BE2C (cell line): ENCODE measurements around the gene ZCCHC14.

Experiments used
- DNase-seq: peaks from one replicate; pipeline ENCODE4 v3.0.0-alpha.2; 2020
- H3K27me3 ChIP-seq: fragments of 250-450 bp; sonication (Bioruptor Pico); 2 replicates; pipeline ENCODE4 v1.5.1; 2020; ENCODE audit warnings: mild to moderate bottlenecking
- H3K36me3 ChIP-seq: fragments of 250-450 bp; sonication (Bioruptor Pico); 2 replicates; pipeline ENCODE4 v1.5.1; 2020; ENCODE audit warnings: mild to moderate bottlenecking
- H3K4me1 ChIP-seq: fragments of 250-450 bp; sonication (Bioruptor Pico); 2 replicates; pipeline ENCODE4 v1.5.1; 2020
- H3K4me3 ChIP-seq: 2 replicates; pipeline ENCODE4 v1.5.1; 2011; ENCODE audit warnings: low read depth, low read length
- H3K9me3 ChIP-seq: fragments of 250-450 bp; sonication (Bioruptor Pico); 2 replicates; pipeline ENCODE4 v1.5.1; 2020
- TF ChIP-seq, protein P1 (sequence below): IDR thresholded peaks from 2 replicates; pipeline ENCODE4 v1.5.1; 2012; ENCODE audit warnings: mild to moderate bottlenecking, low read depth, low read length

Gene ZCCHC14

DNA sequence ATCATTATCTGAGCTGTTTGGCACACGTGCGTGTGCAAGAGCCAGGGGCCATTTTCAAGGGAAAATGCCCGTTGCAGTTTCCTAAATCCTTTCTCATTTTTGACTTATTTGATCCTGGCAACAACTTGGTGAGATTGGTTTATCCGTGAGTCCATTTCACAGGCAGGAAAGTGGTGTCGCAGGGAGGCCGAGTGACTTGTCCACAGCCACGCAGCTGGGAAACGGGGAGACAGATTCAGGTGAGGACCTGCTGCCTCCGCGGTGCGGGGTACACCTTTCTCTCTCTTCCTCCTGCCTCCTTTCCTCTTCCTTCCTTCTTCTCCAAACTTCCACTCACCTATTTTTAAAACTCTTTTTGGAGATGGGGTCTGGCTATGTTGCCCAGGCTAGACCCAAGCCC is 46.3 kb upstream of the ZCCHC14 start:
- no peak for DNase-seq
- TF ChIP-seq, protein P1, sequence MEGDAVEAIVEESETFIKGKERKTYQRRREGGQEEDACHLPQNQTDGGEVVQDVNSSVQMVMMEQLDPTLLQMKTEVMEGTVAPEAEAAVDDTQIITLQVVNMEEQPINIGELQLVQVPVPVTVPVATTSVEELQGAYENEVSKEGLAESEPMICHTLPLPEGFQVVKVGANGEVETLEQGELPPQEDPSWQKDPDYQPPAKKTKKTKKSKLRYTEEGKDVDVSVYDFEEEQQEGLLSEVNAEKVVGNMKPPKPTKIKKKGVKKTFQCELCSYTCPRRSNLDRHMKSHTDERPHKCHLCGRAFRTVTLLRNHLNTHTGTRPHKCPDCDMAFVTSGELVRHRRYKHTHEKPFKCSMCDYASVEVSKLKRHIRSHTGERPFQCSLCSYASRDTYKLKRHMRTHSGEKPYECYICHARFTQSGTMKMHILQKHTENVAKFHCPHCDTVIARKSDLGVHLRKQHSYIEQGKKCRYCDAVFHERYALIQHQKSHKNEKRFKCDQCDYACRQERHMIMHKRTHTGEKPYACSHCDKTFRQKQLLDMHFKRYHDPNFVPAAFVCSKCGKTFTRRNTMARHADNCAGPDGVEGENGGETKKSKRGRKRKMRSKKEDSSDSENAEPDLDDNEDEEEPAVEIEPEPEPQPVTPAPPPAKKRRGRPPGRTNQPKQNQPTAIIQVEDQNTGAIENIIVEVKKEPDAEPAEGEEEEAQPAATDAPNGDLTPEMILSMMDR = no peak
- Histone ChIP-seq H3K36me3 (no peaks in the 10 kb centered on the region), H3K4me1 (no peaks in the 10 kb centered on the region), H3K4me3 (no peak overlapping the region), H3K27me3 (no peaks in the 10 kb centered on the region), H3K9me3 (no peaks in the 10 kb centered on the region)

DNA sequence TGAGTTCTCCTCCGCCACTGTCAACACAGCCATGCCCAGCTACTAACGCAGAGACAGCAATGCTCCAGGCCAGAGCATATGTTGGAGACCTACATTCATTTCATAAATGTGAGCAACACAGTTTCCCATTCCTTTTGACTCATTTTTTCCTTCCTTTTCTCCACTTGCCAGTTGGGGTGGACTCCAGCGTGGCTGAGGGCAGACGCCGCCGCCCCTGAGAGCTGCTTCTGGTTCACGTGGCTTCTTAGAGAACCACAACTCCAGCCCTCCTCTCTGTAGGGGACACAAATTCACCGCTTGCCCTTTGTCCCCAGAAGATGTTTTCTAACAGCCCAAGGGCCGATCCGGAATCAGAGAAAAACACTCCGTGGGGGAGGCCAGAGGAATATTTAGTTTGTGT is 45.8 kb upstream of the ZCCHC14 start:
- TF ChIP-seq, protein P1 = no peak
- H3K4me1 ChIP-seq = no peaks in the 10 kb centered on the region
- DNase-seq = no peak

DNA sequence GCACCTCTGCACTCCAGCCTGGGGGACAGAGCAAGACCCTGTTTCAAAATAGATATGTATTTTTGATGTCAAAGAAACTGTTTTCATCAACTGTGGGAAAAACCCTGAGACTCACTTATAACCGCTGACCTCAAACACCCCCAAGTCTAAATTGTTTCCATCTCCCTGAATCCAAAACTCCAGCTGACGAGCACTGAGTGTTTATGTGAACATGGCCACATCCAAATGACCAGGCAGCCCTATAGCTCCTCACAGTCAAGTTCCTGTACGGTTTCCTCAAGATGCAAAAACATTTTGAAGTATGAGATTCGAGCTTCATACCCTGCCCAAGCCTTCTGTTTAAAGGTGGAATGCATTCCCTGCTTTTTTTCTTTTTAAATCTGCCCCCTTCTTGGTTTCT is 45.3 kb upstream of the ZCCHC14 start:
- Histone ChIP-seq H3K36me3 (no peaks in the 10 kb centered on the region), H3K4me1 (no peaks in the 10 kb centered on the region), H3K4me3 (no peak overlapping the region), H3K9me3 (no peaks in the 10 kb centered on the region), H3K27me3 (no peaks in the 10 kb centered on the region)
- TF ChIP-seq, protein P1 = no peak
- no peak for DNase-seq

More for the DNA sequence above, 45.8 kb upstream of the ZCCHC14 start:
- Histone ChIP-seq H3K27me3 (no peaks in the 10 kb centered on the region), H3K36me3 (no peaks in the 10 kb centered on the region), H3K4me3 (no peak overlapping the region), H3K9me3 (no peaks in the 10 kb centered on the region)

DNA sequence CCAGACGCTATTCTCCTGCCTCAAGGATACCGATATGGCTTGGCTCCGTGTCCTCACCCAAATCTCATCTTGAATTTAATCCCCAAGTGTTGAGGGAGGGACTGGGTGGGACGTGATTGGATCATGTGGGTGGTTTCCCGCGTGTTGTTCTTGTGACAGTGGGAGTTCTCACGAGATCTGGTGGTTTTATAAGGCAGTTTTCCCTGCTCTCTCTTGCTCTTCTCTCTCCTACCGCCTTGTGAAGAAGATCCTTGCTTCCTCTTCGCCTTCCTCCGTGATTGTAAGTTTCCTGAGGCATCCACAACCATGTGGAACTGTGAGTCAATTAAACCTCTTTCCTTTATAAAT is 43.9 kb upstream of the ZCCHC14 start:
- H3K4me1 ChIP-seq = no peaks in the 10 kb centered on the region
- no peaks in the 10 kb centered on the region for H3K27me3 ChIP-seq
- no peak for DNase-seq
- H3K36me3 ChIP-seq = no peaks in the 10 kb centered on the region
- no peak overlapping the region for H3K4me3 ChIP-seq
- TF ChIP-seq, protein P1 = no peak
- H3K9me3 ChIP-seq = no peaks in the 10 kb centered on the region

DNA sequence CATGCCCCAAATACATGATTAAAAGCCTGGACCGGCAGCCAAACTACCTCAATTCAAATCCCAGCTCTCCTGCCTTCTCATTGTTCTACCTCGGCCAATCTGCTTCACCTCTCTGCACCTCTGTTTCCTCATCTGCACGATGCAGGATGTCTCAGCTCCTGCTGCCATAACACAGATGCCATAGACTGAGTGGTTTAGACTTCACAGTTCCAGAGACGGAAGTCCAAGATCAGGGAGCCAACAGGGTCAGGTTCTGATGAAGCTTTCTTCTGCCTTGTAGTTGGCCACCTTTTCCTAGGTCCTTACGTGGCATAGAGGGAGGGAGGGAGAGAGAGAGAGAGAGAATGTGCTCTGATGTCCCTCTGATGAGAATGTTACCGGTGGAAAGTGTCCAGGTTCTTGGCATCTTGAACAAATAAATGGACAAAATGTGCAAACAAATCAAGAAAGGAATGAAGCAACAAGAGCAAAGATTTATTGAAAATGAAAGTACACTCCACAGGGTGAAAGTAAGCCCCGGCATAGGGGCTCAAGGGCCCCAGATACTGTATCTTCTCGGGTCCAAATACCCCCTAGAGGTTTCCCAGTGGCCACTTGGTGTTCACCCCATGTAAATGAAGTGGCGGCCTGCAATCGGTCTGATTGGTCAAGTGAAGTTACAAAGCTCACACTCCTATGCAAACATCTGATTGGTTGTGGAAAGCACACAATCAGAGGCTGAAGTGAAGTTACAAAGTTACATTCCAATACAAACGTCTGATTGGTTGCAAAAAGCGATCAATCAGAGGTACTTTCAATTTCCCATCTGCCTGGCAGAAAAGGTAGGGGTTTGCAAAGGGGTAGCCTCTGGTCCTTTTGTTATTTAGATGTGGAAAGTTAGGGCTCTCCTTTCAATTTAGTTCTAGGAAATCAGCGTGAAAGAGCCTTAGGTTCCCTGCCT is 43.3 kb upstream of the ZCCHC14 start:
- TF ChIP-seq, protein P1 = no peak
- no peaks in the 10 kb centered on the region for H3K27me3 ChIP-seq
- H3K9me3 ChIP-seq = no peaks in the 10 kb centered on the region
- no peaks in the 10 kb centered on the region for H3K36me3 ChIP-seq
- H3K4me3 ChIP-seq = no peak overlapping the region
- DNase-seq = no peak
- H3K4me1 ChIP-seq = no peaks in the 10 kb centered on the region

DNA sequence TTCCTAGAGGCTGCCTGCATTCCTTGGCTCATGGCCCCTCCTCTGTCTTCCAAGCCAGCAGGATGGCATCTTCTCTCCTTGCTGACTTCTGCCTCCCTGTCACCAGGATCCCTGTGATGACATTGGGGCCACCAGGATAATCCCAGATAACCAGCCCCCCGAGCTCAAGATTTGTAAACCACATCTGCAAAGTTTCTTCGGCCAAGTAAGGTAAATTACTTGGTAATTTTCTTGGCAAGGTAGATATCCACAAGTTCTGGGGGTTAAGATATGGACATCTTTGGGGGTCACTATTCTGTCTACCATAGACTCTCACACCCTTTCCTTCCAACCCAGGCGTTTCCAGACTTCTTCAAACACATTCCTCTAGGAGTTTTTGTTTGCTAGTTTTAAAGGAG is 42.6 kb upstream of the ZCCHC14 start:
- Histone ChIP-seq H3K4me3 (no peak overlapping the region), H3K4me1 (no peaks in the 10 kb centered on the region), H3K27me3 (no peaks in the 10 kb centered on the region), H3K9me3 (no peaks in the 10 kb centered on the region), H3K36me3 (no peaks in the 10 kb centered on the region)
- no peak for DNase-seq
- TF ChIP-seq, protein P1 = no peak
